HuH-7.5 (cell line): ENCODE measurements around the gene GRIK3.
"Not testable (repeated sequence)": the region's sequence is repeated elsewhere in the genome, so short reads cannot be mapped to it uniquely, and the experiment has no call there.

Source experiments
- DNase-seq: peaks from one replicate; pipeline ENCODE4 v3.0.0; 2011; ENCODE audit warnings: low spot score

The GRIK3 gene

DNA sequence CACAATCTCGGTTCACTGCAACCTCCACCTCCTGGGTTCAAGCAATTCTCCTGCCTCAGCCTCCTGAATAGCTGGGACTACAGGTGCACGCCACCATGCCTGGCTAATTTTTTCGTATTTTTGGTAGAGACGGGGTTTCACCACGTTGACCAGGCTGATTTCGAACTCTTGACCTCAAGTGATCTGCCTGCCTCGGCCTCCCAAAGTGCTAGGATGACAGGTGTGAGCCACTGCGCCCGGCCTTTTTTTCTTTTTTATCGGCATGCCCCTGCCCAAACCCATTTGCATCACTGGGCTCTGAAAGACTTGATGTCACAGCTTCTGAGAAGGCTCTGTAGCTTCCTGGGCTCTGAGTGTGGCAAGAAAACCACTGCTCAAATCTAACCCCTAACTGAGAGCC lies 125.0 kb downstream of the GRIK3 start:
- not testable (repeated sequence) for DNase-seq

DNA sequence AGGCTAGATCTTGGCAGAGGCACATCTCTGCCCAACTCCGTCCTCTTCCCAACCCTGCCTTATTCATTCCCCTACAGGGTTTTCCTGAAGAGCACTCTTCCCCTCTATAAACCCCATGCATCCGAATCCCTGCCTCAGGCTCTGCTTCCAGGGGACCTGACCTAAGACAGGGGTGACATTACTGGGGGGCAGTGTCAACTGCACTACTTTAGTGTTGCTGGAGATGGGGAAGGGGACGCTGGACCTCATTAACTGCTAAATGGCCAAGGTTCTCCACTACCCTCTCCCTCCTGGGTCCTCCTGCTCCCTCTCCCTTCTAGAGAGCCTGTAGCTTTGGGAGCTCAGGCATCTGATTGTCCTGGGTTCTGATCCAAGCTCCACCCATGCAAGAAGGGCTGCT lies 126.2 kb downstream of the GRIK3 start:
- no peak for DNase-seq

DNA sequence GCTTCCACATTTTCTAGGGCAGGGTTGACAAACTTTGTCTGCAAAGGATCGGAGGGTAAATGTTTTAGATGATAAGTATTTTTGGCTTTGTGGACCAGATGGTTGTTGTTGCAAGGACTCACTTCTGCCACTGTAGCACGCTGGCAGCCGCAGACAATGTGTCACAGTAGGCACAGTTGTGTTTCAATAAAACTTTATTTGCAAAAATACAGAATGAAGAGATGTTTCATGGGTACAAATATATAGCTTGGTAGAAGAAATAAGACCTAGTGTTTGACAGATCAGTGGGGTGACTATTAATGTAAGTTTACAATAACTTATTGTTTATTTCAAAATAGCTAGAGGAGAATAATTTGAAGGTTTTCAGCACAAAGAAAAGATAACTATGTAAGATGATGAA lies 127.8 kb downstream of the GRIK3 start:
- no peak for DNase-seq

DNA sequence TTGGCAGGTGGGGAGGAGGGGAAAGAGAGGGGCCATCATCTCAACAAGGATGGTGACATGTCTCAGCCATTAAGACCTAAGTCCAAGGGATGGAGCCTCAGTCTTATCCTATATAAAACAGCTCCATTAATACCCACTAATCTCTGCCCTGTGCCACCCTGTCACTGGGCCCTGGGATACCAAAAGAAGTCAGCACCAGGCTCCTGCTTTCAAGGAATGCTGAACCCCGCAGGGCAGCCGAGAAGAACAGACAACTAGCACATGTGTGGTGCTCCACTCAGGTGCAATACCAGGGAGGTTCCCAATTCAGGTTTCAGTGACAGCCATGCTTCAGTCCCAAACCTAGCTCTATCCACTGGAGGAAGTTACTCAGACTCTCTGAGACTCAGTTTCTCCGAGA lies 128.4 kb downstream of the GRIK3 start:
- no peak for DNase-seq

DNA sequence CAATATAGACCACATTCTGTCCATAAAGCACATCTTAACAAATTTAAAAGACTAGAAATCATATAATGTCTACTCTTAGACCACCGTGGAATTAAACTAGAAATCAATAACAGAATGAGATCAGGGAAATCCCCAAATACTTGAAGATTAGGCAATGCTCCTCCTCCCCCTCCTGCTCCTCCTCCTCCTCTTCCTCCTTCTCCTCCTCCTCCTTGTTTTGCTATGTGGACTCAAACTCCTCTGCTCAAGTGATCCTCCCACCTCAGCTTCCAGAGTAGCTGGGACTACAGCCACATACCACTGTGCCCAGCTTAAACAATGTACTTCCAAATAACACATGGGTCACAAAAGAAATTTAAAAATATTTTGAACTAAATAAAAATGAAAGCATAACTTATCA lies 134.2 kb downstream of the GRIK3 start:
- no peak for DNase-seq

DNA sequence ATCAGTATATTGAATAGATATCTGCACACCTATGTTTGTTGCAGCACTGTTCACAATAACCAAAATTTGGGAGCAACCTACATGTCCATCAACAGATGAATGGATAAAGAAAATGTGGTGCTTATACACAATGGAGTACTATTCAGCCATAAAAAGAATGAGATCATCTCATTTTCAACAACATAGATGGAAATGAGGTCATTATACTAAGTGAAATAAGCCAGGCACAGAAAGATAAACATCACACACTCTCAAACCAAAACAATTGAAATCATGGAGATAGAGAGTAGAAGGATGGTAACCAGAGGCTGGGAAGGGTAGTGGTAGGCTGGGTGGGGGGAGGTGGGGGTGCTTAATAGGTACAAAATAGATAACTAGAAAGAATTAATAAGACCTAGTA lies 136.5 kb downstream of the GRIK3 start:
- not testable (repeated sequence) for DNase-seq

DNA sequence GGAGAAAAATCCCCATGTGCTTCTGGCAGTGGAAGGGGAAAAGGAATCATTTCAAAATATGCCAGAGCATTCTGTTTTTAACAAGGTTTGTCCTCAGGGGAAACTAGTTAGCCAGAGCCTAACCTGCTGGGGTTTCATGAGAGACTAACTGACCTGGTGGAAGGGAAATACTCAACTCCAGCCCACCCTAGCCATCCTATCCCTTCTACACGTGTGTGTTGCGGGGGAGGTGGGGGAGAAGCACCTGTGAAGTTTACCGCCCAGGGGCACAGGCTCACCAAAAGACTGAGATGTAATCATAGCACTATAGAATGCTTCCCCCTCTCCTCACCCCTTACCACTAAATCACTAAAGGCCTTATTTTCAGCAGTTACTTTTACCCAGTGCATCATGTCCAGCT lies 139.5 kb downstream of the GRIK3 start:
- DNase-seq: no peak

DNA sequence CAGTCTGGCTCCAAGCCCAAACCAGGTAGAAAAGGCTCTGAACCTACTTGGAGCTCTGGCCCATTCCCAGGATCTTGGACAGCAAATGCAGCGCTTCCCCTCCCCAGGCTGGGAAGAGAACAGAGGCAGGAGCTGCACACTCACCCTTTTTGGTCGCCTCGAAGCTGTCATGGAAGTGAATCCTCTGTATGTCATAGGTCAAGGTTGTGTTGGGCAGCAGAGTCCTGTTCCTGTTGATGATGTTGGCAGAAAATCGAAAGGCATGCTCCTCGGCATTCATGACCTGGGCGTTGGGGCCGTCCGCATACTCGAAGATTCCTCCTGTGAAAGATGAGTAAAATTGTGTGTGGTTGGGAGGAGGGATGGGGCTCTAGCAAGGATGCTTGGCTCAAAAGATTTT lies 143.5 kb downstream of the GRIK3 start:
- DNase-seq: no peak

DNA sequence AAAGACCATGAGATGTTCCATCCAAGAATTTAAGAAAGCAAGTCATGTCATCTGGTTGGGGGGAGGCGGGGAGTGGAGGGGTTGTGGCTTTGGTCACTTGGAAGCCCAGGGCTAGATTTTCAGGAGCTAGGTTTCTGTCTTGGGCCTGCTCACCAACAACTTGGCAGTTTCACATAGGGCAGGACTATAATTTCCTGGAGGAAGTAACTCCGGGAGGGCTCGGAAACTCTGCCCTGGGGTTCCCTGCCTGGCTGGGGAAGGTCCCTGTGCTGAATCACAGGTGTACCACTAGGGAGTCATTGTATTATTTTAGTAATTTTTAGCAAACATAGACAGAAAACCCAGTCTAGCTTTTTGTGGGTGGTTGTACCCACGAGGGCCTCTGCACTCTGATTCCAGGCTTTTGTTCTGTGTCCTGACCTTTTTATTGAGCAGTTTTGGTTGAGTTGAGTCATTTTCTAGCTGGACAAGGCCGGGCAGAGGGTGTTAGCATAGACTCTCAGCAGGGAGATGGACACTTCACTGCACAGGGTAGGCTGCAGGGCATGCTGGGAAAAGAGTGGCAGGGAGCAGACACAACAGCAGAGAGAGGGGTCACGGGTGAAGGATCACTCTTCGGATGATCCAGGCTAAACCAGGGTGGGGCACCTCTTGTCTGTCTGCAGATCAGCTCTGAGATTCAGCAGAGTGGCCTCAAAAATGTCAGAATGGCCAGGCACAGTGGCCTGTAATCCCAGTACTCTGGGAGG lies 144.7 kb downstream of the GRIK3 start:
- DNase-seq: no peak

DNA sequence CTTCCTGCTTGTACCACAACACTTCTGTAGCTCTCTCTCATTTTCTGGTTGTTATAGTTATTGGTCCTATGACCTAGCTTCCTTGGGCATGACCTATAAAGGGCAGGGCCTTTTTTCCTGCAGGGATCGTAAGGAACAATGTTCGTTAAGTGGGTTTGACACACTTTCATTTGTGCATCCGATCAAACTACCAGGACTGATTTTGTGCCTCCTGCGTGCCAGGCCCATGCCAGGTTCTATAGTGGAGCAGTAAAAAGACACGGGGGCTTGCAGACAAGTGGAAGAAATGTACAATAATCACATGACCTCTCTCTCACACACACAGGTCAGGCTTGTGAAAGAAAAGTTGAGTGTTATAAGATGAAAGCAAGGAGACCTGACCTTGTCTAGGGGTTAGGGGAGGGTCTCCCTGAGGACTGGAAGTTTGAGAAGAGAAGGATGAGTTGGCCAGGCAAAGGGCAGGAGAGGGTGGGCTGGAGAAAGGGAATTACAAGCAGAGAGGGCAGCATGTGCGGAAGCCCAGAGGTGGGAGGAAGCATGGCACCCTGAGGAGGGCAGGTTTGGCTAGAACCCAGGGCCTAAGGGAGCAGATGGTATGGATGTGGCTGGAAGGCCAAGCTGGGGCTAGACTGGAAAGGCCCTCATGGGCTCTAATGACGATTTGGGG lies 145.4 kb downstream of the GRIK3 start:
- no peak for DNase-seq

DNA sequence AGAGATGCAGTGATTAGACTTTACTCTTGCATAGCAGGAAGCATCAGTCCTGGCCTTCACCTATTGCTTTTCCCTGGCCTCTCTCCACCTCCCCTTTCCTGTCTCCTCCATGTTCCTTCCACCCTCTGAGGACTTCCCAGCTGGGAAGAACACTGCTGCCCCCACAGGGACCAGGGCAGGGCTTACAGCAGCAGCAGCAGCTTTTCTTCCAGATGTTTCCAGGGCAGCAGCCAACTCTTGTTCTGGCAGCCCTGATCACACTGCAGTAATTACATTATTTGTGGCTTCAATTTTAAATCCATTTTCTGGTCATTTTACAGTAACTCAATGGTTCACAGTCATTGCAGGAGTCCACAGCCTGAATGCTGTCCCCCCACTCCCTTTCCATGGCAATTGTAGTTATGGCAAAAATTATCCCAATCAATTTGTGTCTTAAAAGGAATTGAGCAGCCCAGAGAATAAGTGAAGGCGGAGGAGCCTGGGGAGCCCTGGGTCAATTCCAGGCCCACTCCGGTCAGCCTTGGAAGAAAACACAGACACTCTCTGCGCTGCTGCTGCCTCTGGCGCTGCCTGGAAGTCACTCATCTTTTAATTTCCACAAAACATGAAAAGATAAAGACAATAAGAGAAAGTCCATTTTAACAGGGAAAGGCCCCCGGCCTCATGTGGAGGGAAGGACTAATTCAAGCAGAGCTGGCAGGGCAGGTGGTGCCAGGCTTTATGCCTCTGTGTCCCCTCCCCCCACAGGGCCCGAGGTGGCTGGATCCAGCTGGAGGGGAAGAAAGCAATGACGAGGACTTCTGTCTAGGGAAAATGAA lies 148.6 kb downstream of the GRIK3 start:
- DNase-seq: no peak

DNA sequence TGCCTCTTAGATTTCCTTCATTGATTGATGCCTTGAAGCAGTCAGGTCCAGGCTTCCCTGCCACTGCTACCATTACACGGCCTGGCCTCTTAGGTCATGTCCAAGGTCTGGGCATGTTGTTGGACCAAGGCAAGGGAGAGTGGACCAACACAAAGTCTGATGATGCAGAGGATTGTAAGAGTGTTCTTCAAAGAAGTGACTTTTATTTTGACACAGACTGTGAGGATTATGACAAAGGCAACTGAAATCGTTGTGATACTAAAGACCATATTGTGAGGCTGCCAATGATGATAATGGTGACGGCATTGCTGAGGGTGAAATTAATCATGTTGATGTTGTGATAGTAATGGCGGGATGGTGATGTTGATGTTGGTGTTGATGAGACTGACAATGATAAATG lies 149.5 kb downstream of the GRIK3 start:
- no peak for DNase-seq

DNA sequence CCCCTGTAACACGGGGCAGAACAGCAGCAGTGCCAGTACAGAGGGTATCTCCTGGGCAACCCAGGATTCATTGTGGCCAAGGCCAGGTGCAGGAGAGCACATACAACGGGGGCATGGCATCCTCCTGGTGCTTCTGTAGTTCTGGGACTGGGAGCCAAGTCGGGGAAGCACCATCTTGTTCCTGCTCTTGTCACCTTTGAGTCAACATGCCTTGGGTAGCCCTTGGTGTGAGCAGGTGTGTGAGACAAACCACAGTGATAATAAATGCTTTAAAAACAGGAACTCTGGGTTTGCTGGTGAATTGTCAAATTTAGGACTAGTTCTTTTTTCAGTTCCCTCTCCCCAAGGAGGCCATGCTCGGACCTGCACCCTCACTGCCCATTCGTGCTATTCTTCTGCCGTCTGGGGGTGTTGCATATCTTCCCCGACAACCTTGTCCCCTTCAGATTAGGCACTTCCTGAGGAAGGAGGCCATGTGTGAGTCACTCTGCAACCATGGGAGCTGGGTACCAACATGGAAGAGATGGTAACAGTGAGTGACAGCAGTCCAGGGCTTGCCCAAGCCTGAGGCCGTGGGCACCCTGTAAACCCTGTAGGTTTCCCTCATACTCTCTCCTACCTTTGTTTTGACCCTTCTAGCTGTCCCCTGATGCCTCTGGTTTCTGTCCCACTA lies 150.2 kb downstream of the GRIK3 start:
- no peak for DNase-seq

DNA sequence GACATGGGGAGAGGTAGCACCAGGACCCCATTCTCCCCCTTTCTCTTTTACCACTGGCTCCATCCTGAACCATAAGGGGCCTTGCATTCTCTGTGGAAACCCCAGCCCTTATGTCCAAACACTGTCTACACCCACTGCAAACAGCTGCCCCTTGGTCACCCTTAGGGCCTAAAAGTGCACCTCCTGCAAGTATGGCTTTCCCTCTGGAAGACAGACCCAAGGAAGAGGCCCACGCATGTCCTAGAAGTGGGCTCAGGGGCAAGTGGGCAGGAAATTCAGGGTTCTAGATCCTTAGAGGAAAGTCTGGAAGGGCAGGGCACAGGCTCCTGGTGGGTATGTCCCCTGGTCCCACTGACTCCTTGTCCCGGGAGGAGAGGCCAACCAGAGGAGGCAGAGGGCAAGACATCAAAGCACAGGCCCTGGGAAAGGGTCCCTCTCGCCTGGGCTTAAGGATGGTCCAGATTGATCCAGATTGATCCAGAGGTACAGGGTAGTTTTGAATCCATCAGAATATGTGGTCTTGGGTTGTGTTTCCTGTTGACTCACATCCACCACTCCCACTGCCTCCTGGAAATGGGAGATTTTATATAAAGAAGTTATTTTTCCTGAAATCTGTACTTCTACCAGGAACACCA lies 150.9 kb downstream of the GRIK3 start:
- DNase-seq: no peak

DNA sequence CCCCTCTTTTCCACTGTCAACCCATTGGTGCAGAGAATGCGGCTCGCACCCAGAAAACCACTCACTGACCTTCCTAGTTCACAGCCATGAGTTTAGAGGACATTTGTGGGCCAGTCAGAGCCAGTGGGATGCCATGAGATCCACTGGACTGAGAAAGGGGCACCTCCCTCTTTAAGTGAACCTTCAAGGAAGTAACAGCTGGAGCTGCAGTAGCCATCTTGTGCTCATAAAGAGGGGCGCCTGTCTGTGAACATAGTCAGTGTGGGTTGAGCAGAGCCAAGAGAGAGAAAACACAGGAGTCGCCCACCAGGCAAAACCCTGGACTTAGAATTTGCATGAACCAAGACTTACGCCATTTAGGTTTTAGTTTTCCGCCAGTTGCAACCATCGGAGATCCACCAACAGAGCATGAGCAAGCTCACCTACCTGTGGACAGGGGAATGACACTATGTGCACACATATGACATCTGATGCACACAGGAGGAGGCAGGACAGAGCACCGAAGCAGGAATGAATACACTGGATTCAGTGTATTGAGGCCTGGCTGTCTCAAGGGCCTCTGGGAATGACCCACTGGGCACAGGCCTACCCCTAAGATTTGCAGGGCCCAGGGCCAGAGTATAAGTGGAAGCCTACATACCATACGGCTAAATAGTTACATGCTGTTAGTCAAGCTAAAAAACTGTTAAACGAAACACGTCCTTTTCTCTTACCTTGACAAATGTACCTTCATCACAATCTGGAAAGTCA lies 151.6 kb downstream of the GRIK3 start:
- DNase-seq: no peak

DNA sequence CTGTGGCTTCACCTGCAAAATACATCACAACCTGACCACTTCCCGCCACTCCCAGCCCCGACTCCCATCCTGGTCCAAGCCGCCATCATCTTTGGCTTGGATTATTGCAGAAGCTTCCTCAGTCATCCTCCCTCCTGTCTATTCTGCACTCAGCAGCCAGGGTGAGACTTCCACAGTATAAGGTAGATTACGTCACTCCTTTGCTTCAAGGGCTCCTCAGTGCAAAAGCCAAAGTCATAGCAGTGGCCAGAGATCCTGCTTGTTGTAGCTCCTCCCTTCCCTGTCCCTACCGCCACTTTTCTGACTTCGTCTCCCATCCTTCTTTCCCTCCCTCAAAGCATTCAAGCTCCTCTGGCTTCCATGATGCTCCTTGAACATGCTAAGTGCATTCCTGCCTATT lies 152.8 kb downstream of the GRIK3 start:
- no peak for DNase-seq

DNA sequence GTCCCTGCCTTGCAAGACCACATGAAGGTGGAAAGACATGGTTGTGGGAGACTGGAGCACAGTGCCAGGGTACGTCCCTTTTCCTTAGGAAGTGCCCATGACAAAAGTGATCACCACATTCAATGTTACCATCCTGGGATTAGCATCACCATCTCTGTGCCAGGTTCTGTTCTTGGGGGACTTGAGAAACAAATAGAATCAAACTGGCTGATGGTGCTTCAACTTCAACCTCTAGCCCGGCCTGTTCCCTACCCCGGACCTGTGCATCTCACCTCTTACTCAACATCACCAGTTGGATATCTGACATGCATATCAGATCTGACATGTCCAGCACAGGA lies 153.3 kb downstream of the GRIK3 start:
- no peak for DNase-seq

DNA sequence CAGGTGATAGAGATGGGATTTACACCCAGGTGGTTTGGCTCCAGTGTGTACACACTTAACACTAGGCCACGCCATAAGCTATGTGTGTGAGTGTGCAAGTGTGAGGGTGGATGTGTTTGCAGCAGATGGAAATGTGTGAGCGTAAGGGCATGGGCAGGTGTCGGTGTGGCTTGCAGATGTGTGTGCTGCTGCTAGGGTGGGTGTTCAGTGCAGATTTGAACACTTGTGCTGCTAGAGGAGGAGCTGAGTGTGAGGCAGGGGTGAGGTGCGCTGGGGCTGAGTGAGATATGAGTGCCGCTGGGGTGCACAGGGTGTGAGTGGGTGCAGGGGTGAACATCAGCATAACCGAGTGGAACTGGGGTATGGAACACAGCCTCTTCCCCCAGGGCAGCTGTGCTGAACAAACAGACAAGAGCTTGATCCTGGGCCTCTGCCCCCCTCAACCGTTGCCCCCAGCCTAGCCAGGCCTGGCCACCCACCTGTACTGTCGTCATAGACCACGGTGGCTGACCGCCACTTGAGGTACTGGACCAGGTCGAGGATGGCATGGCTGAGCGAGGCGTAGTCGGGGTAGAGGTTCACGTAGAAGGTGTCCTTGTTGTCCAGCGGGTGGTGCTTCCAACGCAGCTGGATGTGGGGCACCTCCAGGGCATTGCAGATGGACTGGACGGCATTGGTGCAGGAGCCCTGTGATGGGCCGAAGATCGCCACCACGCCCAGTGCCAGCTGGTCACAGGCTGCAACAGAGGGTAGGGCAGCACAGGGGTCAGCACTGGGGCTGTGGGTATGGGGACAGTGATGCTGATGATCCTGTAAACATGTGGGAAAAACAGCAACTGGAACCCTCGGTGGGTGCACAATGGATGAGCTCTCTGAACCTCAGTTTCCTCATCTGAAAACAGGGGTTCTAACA lies 153.9 kb downstream of the GRIK3 start:
- DNase-seq: no peak

DNA sequence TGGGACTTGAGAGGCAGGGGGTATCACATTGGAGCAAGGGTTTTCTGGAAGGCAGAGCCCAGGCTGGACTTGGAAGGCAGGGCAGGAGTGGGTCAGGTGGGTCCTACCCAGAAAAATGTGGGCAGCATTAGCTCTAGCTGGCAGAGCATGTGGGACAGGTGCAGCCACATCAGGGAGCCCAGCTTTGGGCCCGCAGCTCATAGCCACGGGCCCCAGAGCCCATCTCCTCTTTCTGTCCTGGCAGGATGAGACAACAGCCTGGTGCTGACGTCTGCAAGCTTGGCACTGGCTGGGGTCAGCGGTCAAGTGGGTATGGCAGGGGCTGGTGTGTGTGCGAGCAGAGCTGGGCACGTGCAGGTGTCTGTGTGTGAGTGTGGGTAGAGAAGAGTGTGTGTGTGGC lies 154.7 kb downstream of the GRIK3 start:
- DNase-seq: no peak

DNA sequence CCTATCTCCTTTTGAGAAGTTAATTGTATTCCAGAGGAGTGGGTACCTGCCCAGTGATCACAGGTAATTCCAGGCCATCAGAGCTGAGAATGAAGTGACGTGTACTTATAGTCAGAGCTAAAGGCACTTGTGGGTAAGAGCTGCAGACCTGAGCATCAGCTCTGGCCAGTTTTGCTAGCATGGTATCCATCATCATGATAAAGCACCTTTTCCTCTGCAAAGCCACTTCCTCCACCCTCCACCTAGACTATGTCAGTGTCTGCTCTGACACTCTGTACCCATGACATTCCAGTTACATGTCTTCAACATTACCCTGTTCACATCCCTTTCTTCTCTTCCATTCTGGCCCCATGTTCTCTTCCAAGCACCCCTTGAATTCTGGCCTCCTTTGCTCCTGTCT lies 157.3 kb downstream of the GRIK3 start:
- no peak for DNase-seq
